HG03108 (cell line): ENCODE results near the gene KCNMA1.

Experiments
- ATAC-seq: cut with Tn5 transposase; IDR thresholded peaks from one replicate; pipeline ENCODE4 v1.9.1; 2021; ENCODE audit warnings: moderate library complexity; ENCODE audit not compliant: unreplicated experiment

Gene KCNMA1

DNA sequence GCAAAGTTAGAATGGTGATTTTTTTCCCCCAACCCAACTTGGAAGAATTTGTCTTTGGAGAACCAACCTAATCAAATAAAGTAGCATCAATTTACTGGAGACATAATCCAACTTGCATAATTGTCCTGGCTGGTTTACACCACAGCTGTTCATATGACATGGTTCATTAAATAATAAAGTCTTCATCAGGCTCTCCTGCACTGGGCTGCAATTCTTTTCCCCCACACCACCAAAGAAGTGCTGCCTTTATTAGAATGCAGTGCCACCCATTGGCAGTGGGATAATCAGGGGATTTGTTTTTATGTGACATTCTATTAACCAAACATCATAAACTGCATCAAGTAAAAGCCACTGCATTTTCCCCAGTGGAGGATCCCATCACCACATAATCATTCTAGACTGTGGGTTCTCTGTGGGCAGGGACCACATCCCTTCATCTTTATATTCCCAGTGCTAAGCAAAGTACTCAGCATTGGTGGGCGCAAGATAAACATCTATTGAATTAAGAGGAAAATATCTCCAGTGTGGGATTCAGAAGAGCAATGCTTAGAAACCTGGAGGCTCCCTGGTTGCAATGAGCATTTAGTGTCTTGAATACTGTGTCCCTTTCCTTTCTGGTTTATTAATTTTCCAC lies 322.0 kb downstream of the KCNMA1 start:
- ATAC-seq, result no peak

DNA sequence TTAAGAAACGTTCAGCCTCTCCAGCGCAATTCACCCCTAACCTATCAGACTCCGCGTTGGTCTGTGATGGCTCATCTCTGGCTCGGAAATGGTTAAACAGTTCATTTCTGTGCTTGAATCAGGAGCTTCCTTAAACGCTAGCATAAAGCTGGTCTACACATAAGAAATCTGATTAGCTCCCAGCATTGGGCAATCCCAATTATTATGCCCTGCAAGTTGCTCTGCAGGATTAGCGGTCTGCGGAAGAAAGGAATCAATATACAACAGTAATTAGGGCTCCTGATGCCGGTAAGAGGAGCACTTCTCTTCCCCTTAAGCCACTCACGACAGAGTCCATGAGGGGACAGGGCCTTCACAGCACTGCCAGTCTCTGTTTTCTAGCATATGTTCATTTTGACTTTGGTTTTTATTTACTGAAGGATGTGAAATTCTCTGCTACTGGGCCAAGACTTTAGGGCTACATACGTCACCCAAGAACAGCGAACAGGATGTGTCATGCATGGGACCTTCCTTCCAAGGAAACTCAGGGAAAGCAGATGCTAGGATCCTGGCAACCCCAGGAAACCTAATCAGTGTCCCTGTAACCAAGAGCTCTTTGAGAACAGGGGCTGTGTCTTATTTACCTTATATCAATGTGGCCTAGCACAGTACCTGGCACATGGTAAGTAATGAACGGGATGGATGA lies 324.4 kb downstream of the KCNMA1 start:
- ATAC-seq, result no peak

GRCh38 chr10:77311186-77311585 lies 326.4 kb downstream of the KCNMA1 start:
- ATAC-seq, result no peak

GRCh38 chr10:77310288-77310840 lies 327.2 kb downstream of the KCNMA1 start:
- no peak for ATAC-seq

- ATAC-seq, result no peak
These were observed 328.1 kb downstream of the KCNMA1 start for GRCh38 chr10:77309509-77309908.

GRCh38 chr10:77309092-77309491 lies 328.5 kb downstream of the KCNMA1 start:
- no peak for ATAC-seq

GRCh38 chr10:77308084-77308732 lies 329.4 kb downstream of the KCNMA1 start:
- ATAC-seq, result no peak

GRCh38 chr10:77306666-77307065 lies 330.9 kb downstream of the KCNMA1 start:
- ATAC-seq, result no peak

DNA sequence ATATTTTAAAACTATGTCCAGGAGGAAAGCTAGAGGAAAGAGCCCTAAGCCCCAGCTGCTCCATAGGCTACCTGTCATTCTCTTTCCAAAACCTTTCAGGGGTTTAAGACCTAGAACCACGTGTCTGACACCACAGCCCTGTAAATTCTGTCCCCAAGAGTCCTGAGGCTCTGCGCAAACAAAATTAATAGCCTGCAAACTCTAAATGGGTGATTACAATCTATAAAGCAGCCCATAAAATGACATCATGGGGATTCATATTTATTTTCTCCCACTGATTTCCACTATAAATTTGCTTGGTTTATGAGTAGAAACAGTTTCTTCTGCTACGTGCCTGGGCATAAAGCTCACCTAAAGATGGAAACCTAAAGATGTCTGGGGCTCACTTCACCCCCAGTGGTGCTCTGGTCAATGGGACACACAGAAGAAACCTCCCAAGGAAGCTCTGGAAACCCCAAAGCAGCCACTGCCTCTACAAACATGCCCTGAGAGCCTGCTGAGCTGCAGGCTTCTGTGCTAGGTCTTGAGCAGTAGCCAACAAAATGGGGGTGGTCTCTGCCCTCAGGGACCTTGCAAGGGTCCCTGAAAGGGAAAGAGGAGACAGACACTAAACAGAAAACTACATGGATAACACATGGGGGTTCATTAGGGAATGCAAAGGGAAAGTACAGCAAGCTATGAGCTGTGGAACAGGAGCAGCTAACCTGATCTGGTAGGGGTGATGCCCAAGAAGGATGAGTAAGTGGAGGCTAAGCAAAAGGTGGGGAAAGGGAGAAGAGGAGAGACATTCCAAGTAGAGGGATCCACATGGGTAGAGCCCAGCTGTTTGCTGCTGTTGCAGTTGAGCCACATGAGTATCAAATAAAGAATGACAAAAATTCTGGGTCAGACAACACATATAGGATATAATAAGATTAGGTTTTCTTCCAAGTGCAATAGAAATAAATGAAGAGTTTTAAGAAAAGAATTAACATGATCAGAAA lies 331.7 kb downstream of the KCNMA1 start:
- ATAC-seq, result no peak

GRCh38 chr10:77304192-77304591 lies 333.4 kb downstream of the KCNMA1 start:
- no peak for ATAC-seq

DNA sequence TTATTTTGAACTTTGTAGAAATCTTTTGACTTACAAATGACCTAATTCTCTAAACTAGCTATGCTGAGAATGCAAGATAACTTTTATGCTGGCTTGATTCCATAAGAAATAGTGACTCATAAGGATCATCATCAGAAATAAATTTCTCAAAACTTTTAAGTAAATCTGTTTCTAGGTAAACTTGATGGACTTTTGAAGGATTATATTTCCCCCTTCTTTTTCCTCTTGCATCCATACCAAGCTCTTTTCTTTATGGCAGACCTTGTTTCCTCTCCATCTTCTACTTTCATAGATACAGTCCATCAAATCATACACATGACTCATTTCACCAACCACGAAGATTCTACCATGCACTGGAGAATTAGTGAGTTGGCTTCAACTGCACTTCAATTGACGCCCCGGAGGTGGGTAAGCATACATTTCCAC lies 336.3 kb downstream of the KCNMA1 start:
- ATAC-seq, result no peak

DNA sequence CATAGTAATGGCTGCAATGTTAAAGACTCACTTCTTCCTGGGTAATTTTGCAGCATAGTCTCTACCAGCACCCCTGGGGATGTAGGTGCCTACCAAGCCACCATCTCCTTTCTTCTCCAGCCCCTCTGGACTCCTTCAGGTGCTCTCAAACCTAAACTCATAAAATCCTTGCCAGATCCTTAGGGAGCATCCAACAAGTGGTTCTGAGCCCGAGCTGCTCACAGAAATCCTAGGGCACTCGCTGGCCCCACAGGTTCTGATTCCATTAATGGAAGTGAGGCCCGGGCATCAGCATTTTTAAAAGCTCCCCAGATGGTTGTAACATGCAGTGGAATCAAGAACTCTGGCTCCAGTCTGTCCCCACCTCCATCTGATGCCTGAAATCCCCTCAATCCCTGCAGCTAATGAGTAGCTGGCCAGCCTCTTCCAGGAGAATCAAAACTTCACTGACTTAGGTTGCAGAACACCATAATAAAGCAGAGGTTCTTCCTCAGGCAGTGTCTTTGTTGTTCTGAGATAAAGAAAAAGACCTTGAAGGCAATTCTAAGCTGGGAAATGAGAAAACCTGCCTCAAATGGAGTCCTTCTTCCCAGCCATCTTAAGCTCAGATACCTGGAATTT lies 336.8 kb downstream of the KCNMA1 start:
- no peak for ATAC-seq

DNA sequence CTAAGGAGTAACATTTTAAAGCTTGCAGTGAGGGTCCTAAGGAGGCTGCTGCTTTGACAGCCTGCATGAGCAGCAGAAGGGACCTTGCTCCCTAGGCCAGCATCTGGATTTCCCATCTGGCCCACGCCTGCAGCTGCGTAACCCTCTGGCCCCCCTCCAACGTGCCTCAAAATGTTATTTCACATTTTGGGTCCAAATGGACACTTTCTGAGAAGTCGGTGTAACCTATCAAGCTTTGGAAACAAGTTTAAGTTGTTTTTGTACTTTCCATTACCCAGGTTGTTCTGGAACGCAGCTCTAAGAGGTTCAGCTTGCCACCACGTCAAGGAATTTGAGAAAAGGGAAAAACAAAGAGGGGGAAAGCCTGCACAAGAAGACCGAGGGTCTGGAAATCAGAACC lies 338.3 kb downstream of the KCNMA1 start:
- ATAC-seq, result no peak

DNA sequence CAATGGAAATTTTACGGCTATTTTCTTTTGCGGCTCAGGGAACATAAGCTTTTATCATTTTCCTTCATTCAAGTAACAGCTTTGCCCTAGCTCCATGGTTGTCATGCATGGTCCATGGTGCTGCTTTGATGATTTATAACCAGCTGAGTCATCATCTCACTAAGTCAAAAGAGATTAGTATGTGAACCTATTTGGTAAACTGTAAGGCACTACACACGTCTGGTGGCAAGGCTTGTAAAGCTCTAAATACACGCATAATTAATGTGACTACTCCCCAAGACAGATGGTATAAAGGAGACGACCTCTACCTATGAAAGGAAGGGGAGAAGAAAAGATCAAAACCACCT lies 340.2 kb downstream of the KCNMA1 start:
- no peak for ATAC-seq

DNA sequence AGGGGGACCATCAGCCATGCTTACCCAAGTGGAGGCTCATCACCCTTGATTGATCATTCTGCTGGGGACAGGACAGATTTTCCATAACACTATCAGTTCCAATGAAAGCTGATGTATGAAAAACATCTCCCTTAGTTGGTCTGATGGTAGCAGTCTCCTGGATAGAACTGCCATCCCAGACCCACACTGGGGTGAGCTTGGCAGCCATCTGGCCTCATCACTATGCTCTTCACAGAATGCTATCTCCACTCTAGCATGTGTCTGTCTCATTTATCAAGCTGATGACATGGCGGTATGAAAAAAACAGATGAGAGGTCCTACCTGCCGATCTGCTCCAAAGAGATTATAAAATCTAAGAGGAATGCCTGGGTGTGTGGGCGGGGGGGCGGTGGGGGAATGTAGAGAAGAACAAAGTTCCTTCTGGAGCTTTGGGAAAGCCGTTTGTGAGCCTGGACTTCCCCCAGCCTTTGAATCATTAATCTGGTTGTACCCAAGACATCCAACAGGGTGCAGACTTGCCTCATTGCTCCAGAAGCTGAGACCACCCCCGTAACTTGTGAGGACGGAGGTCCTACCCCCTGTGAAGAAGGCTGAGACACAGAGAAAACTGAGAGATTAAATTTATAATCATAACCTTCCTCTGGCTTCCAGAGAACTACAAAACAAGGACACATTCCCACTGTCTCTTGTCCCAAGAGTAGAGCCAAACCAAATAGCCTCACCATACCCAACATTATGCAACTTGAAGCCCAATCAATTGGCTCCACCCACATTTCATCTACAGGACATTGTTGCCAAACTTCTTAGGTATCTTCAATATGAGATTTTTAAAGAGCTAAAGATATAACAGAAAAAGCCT lies 340.8 kb downstream of the KCNMA1 start:
- no peak for ATAC-seq

DNA sequence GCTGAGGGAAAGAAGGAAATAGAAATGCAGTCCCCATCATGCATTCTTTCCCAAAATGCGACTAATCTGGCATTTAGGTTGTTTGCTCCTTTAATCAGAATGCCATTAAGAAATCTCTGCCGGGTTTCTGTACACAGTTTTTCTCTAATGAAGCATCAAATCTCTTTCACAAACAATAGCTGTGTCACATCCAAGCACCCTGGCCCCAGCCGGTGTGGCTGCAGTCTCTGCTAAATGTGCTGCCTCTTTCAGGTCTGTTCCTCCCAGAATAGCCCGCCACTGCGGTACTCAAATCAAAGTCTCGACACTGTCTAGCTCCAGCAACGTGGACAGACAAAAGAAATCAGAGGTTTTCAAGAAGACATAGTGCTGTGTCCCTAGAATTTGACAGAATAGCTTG lies 343.8 kb downstream of the KCNMA1 start:
- ATAC-seq, result no peak

DNA sequence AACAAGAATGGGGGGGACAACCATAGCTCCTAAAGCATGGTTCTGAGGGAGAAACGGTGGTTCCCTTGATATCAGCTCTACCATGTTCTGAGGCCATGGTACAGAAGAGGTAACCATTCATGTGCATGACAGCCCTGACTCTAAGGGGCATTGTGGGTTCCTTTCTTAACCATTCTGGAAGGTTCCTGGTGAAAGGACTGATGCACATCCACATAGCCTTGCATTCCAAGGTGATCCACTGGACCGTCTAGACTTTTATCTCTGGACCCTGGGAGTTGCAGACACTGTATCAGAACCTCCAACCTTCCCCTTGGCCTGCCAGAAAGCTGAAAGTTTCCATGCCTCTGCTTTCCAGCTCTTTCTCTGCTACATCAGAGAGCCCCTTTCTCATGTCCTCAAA lies 344.3 kb downstream of the KCNMA1 start:
- no peak for ATAC-seq

- ATAC-seq, result no peak
These were observed 345.8 kb downstream of the KCNMA1 start for GRCh38 chr10:77291596-77292505.
